Eye (tissue), 1 donor: ENCODE results near the gene KLHDC8A.
"Not testable (repeated sequence)": the region's sequence is repeated elsewhere in the genome, so short reads cannot be mapped to it uniquely, and the experiment has no call there.

ENCODE experiments used
- DNase-seq: peaks from one replicate; pipeline ENCODE4 v3.0.0-alpha.2; 2015

Gene KLHDC8A

DNA sequence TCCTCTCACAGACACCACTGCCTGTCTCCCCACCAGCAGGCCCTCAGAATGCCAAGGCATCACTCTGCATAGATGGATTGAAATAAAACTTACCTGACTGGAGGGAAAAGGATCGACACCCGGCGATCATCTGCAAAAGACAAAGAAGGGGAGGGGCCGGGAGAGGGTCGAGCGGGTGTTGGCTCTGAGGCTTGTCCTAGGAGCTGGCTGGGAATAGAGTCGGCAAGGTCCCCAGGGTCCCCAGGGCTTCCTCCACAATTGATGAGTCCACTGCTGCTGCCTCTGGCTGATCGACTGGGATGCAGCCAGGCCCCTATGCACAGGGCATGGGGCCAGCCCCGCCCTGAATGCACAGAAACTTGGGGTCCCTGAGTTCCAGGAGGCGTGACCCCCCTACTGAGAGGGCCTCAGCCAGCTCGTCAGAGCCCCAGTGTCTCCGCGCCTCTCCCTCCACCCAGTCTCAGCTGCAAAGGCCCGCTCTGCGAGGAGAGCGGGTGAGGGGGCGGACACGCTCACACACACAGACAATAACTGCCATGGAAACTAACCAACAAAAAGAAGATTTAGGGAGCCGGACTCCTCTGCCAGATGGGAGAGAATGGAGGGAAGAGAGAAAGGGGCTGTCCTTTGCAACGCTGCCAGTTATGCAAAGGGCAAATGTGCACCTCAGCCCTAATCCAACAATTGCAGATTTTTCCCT lies at the start of gene KLHDC8A:
Gene KLHDC8A (minus strand): TSS at position 483 of the 700 bp plus-strand sequence. CDS start 13,318 bp downstream, outside the sequence.
- peak; percentile 84 for DNase-seq

DNA sequence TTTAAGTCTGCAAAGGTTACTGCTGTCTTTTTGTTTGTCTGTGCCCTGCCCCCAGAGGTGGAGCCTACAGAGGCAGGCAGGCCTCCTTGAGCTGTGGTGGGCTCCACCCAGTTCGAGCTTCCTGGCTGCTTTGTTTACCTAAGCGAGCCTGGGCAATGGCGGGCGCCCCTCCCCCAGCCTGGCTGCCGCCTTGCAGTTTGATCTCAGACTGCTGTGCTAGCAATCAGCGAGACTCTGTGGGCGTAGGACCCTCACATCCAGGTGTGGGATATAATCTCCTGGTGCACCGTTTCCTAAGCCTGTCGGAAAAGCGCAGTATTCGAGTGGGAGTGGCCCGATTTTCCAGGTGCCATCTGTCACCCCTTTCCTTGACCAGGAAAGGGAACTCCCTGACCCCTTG lies 49.5 kb upstream of the KLHDC8A start:
- not testable (repeated sequence) for DNase-seq

- not testable (repeated sequence) for DNase-seq
These were observed 47.8 kb upstream of the KLHDC8A start for GRCh38 chr1:205404484-205404883.

DNA sequence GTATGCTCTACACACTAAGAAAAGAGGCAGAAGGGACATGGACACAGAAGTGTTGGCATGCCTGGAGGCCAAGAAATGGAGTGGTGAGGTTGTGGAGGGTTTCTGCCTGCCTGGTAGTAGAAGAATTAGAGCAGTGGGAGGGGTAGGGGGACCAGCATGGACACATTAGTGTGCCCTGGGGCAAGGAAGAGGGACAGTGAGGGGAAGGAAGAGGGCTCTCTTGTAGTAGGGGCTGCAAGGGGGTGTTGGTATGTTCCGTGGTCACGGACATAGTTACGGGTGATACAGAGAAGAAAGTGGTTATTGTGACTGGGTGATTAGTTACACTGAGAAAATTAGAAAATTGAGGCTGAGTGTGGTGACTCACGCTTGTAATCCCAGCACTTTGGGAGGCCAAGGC lies 41.9 kb upstream of the KLHDC8A start:
- DNase-seq, result no peak

DNA sequence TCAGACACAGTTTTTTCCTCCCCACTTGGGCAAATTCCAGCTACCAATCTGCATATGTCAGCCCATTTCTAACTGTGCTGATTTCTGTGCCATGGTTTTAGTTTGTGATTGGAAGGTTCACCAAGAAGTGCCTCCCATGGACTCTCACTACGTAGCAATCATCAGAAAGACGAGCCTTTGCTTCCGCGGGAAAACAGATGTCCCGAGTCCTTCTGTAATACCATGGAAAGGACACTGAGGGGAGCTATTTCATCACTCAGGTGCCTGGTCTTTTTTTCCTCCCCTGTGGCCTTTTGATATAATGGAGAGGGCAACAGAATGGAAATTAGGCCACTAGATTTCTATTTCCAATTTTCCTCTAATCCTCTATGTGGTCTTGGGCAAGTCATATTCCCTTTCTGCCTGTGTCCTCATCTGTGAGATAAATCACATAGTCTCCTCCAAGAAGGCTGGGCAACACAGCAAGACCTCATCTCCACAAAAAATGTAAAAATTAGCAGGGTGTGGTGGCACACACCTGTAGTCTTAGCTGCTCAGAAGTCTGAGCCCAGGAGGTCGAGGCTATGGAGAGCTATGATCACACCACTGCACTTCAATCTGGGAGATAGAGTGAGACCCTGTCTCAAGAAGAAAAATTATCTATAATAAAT lies 40.4 kb upstream of the KLHDC8A start:
- DNase-seq, result peak; percentile 86

DNA sequence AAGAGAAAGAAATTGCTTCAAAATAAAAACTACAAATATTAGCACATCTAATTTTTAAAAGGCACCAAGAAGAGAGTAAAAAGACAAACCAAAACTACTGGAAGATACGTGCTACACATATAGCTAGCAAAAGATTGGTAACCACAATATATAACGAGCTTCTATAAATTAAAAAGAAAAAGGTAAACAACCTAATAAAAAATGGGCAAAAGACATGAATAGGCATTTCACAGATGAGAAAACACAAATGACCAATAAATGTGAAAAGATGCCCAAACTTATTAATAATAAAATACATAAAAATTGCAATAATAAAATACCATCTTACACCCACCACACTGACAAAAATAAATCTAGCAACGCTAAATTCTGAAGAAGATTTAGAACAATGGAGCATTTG lies 38.9 kb upstream of the KLHDC8A start:
- DNase-seq, result no peak

GRCh38 chr1:205392650-205393049 lies 35.9 kb upstream of the KLHDC8A start:
- DNase-seq, result no peak

- DNase-seq, result no peak
These were observed 34.7 kb upstream of the KLHDC8A start for GRCh38 chr1:205391386-205391785.

DNA sequence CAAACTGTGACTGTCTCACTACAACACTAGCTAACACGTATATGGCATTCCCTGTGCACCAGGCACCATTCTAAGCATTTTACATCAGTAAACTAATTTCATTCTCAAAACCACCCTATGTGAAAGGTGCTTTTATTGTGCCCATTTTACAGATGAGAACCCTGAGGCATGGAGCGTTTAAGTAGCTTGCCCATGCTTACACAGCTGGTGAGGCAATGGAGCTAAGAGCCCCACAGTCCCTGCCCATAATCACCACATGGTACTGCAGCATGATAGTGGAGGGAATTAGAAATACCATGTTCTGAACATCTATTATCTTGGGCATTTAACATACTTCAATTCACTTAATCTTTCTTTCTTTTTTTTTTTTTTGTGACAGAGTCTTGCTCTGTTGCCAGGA lies 31.1 kb upstream of the KLHDC8A start:
- no peak for DNase-seq

GRCh38 chr1:205382990-205383389 lies 26.3 kb upstream of the KLHDC8A start:
- not testable (repeated sequence) for DNase-seq

- DNase-seq, result no peak
These were observed 25.8 kb upstream of the KLHDC8A start for GRCh38 chr1:205382561-205382960.

DNA sequence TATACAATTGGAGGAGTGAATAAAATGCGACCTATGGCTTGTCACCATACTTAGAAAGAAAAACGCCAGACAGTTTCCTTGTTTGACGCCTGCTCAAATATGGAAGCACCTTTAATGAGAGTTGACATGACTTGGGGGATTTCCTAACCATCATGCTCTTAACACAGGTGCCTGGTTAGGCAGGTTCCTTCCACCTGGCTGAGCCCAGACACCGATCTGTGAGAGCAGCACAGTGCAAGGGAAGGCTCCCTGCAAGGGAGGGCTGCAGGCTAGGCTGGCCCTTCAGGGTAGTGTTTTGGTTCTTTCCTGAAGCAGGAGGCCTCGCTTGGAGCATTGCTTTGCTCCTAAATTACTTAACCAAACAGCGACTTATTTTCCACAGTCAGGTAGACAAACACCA lies 24.6 kb upstream of the KLHDC8A start:
- no peak for DNase-seq

GRCh38 chr1:205380882-205381281 lies 24.2 kb upstream of the KLHDC8A start:
- no peak for DNase-seq

DNA sequence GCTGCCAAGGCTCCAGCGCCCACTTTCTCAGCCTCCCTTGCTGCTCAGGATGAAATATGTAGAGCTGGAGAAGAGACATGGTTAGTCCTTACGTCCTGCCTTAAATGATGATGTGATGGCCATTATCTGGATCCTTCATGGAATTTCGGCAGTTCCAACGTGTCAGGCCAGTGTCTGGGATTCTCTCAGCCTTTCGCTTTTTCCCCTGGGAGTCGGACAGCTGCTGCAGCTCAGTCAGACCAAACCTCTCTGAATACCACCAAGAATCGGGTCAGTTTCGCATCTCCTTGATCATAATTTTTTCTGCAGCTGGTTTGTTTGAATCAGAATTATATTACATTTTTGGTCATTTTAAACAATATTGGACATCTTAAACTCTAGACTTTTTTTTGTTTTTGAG lies 22.3 kb upstream of the KLHDC8A start:
- no peak for DNase-seq

GRCh38 chr1:205377355-205377754 lies 20.6 kb upstream of the KLHDC8A start:
- DNase-seq, result no peak

DNA sequence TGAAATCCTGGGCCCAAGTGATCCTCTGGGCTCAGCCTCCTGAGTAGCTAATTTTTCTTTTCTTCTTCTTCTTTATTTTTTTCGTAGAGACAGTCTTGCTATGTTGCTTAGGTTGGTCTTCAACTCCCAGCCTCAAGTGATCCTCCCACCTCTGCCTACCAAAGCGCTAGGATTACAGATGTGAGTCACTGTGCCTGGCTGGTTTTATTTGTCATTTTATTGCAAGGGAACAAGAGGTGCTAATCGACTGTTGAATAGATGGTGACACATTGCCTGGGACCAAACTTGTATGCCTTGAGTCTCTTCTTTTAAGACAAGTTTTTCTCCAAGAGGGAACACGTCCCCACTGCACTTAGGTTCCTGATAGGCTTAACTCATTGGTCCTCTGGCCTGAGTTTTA lies 20.0 kb upstream of the KLHDC8A start:
- DNase-seq, result no peak

- peak; percentile 72 for DNase-seq
These were observed 19.3 kb upstream of the KLHDC8A start for GRCh38 chr1:205375835-205376545.

- DNase-seq, result no peak
These were observed 17.7 kb upstream of the KLHDC8A start for GRCh38 chr1:205374210-205375078.

DNA sequence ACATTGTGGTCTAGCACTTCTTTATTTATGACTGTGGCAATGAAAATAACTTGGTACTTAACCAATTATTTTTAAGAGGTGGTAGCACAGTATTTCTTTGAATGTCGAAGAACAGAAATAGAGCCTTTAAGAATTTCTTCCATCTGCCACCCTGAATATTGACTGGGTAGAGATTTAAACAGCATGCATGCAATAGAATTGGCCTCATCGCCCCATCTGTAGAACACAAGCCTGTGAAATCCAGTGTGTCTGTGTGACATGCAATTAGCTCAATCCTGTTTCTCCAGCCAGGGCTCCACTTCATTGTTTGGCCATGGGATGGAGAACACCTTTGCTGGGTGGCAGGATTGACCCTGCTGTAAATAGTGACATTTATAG lies 17.1 kb upstream of the KLHDC8A start:
- DNase-seq, result no peak

DNA sequence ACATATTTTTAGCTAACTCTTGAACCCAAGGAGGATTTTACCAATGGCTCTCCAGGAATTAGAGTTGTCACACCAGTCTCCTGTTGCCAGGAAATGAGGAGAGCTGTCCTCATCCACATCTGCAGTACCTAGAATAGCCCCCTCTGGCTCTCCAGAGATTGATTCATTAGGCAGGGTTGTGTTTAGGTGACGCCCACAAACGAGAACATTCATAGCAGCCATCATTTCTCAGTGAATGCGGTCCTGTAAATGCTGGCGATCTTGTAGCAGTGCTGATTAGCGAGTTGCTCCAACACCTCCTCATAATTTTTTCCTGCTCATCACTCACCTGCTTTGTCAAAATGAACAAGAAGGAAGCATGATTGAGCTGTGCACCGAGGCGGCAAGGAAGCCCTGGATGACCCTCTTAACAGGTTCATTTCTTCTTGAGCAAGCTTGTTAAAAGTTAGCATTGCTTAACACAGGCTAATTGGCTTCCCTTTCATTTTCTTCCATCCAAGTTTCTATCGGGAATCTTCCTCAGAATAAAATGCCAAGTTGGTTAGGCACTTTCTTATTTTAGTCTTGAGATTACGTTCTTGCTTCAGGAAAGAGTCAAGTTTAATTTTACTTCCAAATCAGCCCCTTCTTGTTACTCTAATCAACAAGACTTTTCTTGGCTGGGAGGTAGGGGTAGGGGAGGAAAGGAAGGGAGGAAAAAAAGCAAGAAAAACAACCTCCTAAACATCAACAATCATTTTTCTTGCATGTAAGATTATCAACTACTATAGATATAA lies 16.5 kb upstream of the KLHDC8A start:
- peak; percentile 44 for DNase-seq

DNA sequence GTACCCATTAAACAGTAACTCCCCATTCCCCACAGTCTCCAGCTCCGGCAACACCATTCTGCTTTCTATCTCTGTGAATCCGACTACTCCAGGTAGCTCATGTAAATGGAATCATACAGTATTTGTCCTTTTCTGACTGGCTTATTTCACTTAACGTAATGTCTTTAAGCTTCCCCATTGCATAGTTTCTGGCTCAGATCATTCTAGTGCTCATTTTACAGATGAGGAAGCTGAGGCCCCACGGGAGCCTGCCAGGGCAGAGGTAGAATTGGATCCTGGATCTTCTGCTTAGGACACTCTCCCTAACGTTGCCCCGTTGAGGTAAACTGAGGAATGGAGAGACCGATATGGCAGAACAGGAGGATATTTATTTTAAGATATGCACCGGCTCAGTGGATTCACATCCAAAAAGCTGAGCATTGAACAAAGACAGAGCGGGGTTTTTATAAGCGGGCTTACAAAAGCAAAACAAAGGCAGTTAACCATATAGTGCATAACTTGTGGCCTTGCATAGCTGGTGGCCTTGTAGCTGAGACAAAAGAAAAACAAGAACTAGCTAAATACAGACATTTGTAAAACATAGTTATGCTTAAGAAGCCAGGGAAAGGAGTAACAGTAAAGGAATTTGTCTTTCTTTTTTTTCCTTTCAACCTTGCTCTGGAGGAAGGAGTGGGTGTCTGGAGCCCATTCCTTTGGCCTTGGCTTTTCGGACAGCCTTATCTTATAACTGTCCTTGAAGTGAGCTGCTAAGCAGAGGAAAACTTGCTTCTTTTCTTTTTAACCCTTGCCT lies 15.3 kb upstream of the KLHDC8A start:
- DNase-seq, result no peak
